HCT116 (cell line): ENCODE data around the gene DOCK11. TPM values are rescaled to one million over a fixed set of nuclear protein-coding genes. Genes with fewer than 3 reads are reported as not detected.

Source experiments
- ATAC-seq: fragments of 200-7000 bp; cut with Tn5 transposase; 2 replicates; pipeline ENCODE4 v1.9.1; 2020; ENCODE audit warnings: mild to moderate bottlenecking, moderate library complexity
- BruUV-seq: library from RNA; stranded (reverse); fragments of 400-500 nt; replicated peaks from 2 replicates; lab custom pipeline; 2021; lab: Mats Ljungman, UMichigan
- CTCF ChIA-PET: fragments of 300-600 bp; sonication (Branson Sonifier 250); formaldehyde crosslinking; loops from one replicate; lab custom pipeline; 2021; ENCODE audit warnings: antibody characterized with exemption; lab: Charles Lee
- POLR2A ChIA-PET: fragments of 300-600, 350-600 bp; sonication (Branson Sonifier 250); formaldehyde crosslinking; loops from one replicate; lab custom pipeline; 2021; ENCODE audit warnings: antibody characterized with exemption; lab: Charles Lee
- RAD21 ChIA-PET, 2 experiments: fragments of 300-600 bp; sonication (Branson Sonifier 250); formaldehyde crosslinking; loops; one replicate each; lab custom pipeline; 2023; ENCODE audit warnings: low total read pairs in 2 of 2; ENCODE audit not compliant: uncharacterized antibody in 2 of 2, unreplicated experiment in 2 of 2, low non-redundant PET in 1 of 2; lab: Charles Lee
- DNase-seq: peaks from one replicate; pipeline ENCODE4 v3.0.0-alpha.2; 2010; ENCODE audit warnings: low read depth, low spot score
- H2AFZ ChIP-seq: fragments of 200-600 bp; shearing (Covaris generic), sonication (generic); 2 replicates; pipeline ENCODE4 v1.6.1; 2017; ENCODE audit warnings: low read depth, mixed run types, mixed read lengths, antibody characterized with exemption, low read length; ENCODE audit not compliant: poor library complexity, severe bottlenecking
- H3K27ac ChIP-seq: 2 replicates; pipeline ENCODE4 v1.5.1; 2012; ENCODE audit warnings: low read depth, low read length
- H3K27me3 ChIP-seq: fragments of 200-600 bp; sonication (generic); 2 replicates; pipeline ENCODE4 v1.6.1; 2016; ENCODE audit warnings: mixed run types, low read length, mixed read lengths; ENCODE audit not compliant: insufficient read depth
- H3K36me3 ChIP-seq, 2 experiments: fragments of 200-500 bp in 1 of 2; fragments of 200-600 bp in 1 of 2; sonication (Bioruptor generic) in 1 of 2; sonication (generic) in 1 of 2; 2 replicates each; pipeline versions ENCODE4 v1.5.1 to v1.6.1; 2014 to 2016; ENCODE audit warnings: low read length in 2 of 2, inconsistent platforms in 1 of 2, mixed read lengths in 1 of 2, mixed run types in 1 of 2; ENCODE audit not compliant: insufficient read depth in 2 of 2, control insufficient read depth in 1 of 2
- H3K4me1 ChIP-seq, 2 experiments: fragments of 200-600 bp in 1 of 2; sonication (generic) in 1 of 2; 2 replicates each; pipeline versions ENCODE4 v1.5.1 to v1.6.1; 2012 to 2017; ENCODE audit warnings: low read length in 2 of 2, inconsistent platforms in 1 of 2, mild to moderate bottlenecking in 1 of 2, mixed read lengths in 1 of 2, mixed run types in 1 of 2, moderate library complexity in 1 of 2; ENCODE audit not compliant: insufficient read depth in 2 of 2, control insufficient read depth in 1 of 2
- H3K4me2 ChIP-seq: fragments of 200-600 bp; sonication (generic); 2 replicates; pipeline ENCODE4 v1.6.1; 2017; ENCODE audit warnings: mixed run types, low read length, mixed read lengths
- H3K4me3 ChIP-seq, 2 experiments: fragments of 200-600 bp in 1 of 2; sonication (generic) in 1 of 2; replicated peaks in 1 of 2; 2 replicates each; pipeline ENCODE4 v1.5.1; 2011 to 2016; ENCODE audit warnings: low read length in 2 of 2, control low read depth in 1 of 2, low read depth in 1 of 2, mild to moderate bottlenecking in 1 of 2, mixed read lengths in 1 of 2, mixed run types in 1 of 2
- H3K79me2 ChIP-seq: fragments of 200-600 bp; sonication (generic); 2 replicates; pipeline ENCODE4 v1.6.1; 2017; ENCODE audit warnings: mild to moderate bottlenecking, mixed run types, low read length, moderate library complexity, mixed read lengths; ENCODE audit not compliant: insufficient read depth
- H3K9ac ChIP-seq: fragments of 200-600 bp; sonication (generic); 2 replicates; pipeline ENCODE4 v1.6.1; 2016; ENCODE audit warnings: low read length, mixed read lengths
- H3K9me2 ChIP-seq: fragments of 200-600 bp; sonication (generic), shearing (Covaris generic); 2 replicates; pipeline ENCODE4 v1.6.1; 2017; ENCODE audit warnings: mixed run types, mild to moderate bottlenecking, moderate library complexity; ENCODE audit not compliant: insufficient read depth
- H3K9me3 ChIP-seq, 2 experiments: fragments of 200-500 bp in 1 of 2; fragments of 200-600 bp in 1 of 2; sonication (Bioruptor generic) in 1 of 2; sonication (generic) in 1 of 2; 2 replicates each; pipeline ENCODE4 v1.6.1; 2014 to 2017; ENCODE audit warnings: low read length in 2 of 2, mixed read lengths in 2 of 2, inconsistent platforms in 1 of 2, low read depth in 1 of 2, mild to moderate bottlenecking in 1 of 2, mixed run types in 1 of 2, moderate library complexity in 1 of 2; ENCODE audit not compliant: control insufficient read depth in 1 of 2, insufficient read depth in 1 of 2
- H4K20me1 ChIP-seq: fragments of 200-600 bp; sonication (generic), shearing (Covaris generic); 2 replicates; pipeline ENCODE4 v1.6.1; 2017; ENCODE audit warnings: mixed run types, mild to moderate bottlenecking, moderate library complexity; ENCODE audit not compliant: insufficient read depth
- ATF3 ChIP-seq: IDR thresholded peaks from 2 replicates; pipeline ENCODE4 v1.6.1; 2012
- CBX3 ChIP-seq: IDR thresholded peaks from 2 replicates; pipeline ENCODE4 v1.6.1; 2012; ENCODE audit warnings: low read depth
- EGR1 ChIP-seq: IDR thresholded peaks from 2 replicates; pipeline ENCODE4 v1.6.1; 2012; ENCODE audit warnings: low read depth
- FOSL1 ChIP-seq: IDR thresholded peaks from 2 replicates; pipeline ENCODE4 v1.6.1; 2012; ENCODE audit warnings: low read depth
- JUND ChIP-seq: IDR thresholded peaks from 2 replicates; pipeline ENCODE4 v1.6.1; 2012
- POLR2A ChIP-seq: IDR thresholded peaks from 2 replicates; pipeline ENCODE4 v1.7.0; 2011; ENCODE audit warnings: borderline replicate concordance; ENCODE audit not compliant: insufficient read depth, insufficient read length; ENCODE audit errors: extremely low read depth
- POLR2AphosphoS5 ChIP-seq: IDR thresholded peaks from 2 replicates; pipeline ENCODE4 v1.6.1; 2011; ENCODE audit warnings: mild to moderate bottlenecking, low read depth, low read length, moderate library complexity
- RAD21 ChIP-seq: IDR thresholded peaks from 2 replicates; pipeline ENCODE4 v1.6.1; 2012; ENCODE audit warnings: low read depth, mild to moderate bottlenecking
- REST ChIP-seq: IDR thresholded peaks from 2 replicates; pipeline ENCODE4 v1.6.1; 2012; ENCODE audit warnings: low read depth
- TCF7L2 ChIP-seq: IDR thresholded peaks from 2 replicates; pipeline ENCODE4 v1.7.0; 2011; ENCODE audit warnings: borderline replicate concordance, inconsistent platforms; ENCODE audit not compliant: insufficient read depth, insufficient read length; ENCODE audit errors: extremely low read depth
- YY1 ChIP-seq: IDR thresholded peaks from 2 replicates; pipeline ENCODE4 v1.6.1; 2011; ENCODE audit warnings: low read length, low read depth, moderate library complexity, mild to moderate bottlenecking; ENCODE audit not compliant: insufficient replicate concordance; ENCODE audit errors: extremely low read depth
- ZFX ChIP-seq: fragments of 450-650 bp; IDR thresholded peaks from 2 replicates; pipeline ENCODE4 v1.6.1; 2017
- ZNF274 ChIP-seq: fragments of 200-500 bp; sonication (Bioruptor generic); IDR thresholded peaks from 2 replicates; pipeline ENCODE4 v1.6.1; 2014; ENCODE audit warnings: mild to moderate bottlenecking, low read depth, low read length, inconsistent platforms
- intact Hi-C: fragments of 100-400 bp; cut with micrococcal nuclease; formaldehyde crosslinking; loops from 2 replicates; pipeline ENCODE4 v1.10.0; 2022
- total RNA-seq: library from RNA; stranded (reverse); gene quantifications from one replicate; pipeline ENCODE4 v1.2.1, GENCODE V29; 2021; ENCODE audit not compliant: unreplicated experiment
- TF ChIP-seq, protein P1 (sequence below): IDR thresholded peaks from 2 replicates; pipeline ENCODE4 v1.6.1; 2011; ENCODE audit warnings: mild to moderate bottlenecking, low read length, moderate library complexity; ENCODE audit not compliant: insufficient replicate concordance; ENCODE audit errors: extremely low read depth
- TF ChIP-seq, protein P2 (sequence below), 3 experiments: fragments of 200-600 bp in 1 of 3; sonication (generic) in 1 of 3; IDR thresholded peaks in 2 of 3; conservative IDR thresholded peaks in 1 of 3; 2 replicates each; pipeline ENCODE4 v1.5.1; 2012 to 2017; ENCODE audit warnings: low read depth in 2 of 3, low read length in 2 of 3, antibody characterized with exemption in 1 of 3, borderline replicate concordance in 1 of 3, control low read depth in 1 of 3, mild to moderate bottlenecking in 1 of 3, mixed read lengths in 1 of 3, mixed run types in 1 of 3, moderate library complexity in 1 of 3; ENCODE audit not compliant: insufficient read depth in 1 of 3

DOCK11 gene
- total RNA-seq, 1 experiment from 2014 or later: 0.59 TPM

DNA sequence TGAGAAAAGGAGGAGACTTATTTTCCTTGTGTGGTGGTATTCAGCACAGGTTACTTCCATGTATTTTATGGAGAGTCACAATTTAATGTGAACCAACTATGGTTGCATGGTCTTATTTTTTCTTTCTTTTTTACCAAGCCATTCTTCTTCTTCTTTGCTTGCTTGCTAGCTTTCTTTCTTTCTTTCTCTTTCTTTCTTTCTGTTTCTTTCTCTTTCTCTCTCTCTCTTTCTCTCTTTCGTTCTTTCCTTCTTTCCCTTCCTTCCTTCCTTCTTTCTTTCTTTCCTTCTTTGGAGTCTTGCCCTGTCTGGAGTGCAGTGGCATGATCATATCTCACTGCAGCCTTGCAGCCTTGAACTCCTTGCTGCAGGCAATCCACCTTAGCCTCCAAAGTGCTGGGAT, 68.9 kb downstream of the DOCK11 start:
- H4K20me1 ChIP-seq: no peaks in the 10 kb centered on the region
- no peak overlapping the region for H3K4me2 ChIP-seq
- RAD21 ChIA-PET: no interaction called here
- H3K4me3 ChIP-seq: no peak overlapping the region
- POLR2A ChIA-PET: no interaction called here
- H3K79me2 ChIP-seq: no peaks in the 10 kb centered on the region
- intact Hi-C loops: no loop called here
- CTCF ChIA-PET: no interaction called here
- no peak for TF ChIP-seq FOSL1
- TF ChIP-seq ZNF274: no peak
- no peak for TF ChIP-seq JUND
- TF ChIP-seq POLR2AphosphoS5: no peak
- TF ChIP-seq REST: no peak
- TF ChIP-seq CBX3: no peak
- TF ChIP-seq ATF3: no peak
- TF ChIP-seq ZFX: no peak
- TF ChIP-seq, protein P1, sequence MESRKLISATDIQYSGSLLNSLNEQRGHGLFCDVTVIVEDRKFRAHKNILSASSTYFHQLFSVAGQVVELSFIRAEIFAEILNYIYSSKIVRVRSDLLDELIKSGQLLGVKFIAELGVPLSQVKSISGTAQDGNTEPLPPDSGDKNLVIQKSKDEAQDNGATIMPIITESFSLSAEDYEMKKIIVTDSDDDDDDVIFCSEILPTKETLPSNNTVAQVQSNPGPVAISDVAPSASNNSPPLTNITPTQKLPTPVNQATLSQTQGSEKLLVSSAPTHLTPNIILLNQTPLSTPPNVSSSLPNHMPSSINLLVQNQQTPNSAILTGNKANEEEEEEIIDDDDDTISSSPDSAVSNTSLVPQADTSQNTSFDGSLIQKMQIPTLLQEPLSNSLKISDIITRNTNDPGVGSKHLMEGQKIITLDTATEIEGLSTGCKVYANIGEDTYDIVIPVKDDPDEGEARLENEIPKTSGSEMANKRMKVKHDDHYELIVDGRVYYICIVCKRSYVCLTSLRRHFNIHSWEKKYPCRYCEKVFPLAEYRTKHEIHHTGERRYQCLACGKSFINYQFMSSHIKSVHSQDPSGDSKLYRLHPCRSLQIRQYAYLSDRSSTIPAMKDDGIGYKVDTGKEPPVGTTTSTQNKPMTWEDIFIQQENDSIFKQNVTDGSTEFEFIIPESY: no peak
- TF ChIP-seq RAD21: no peak
- TF ChIP-seq EGR1: no peak
- TF ChIP-seq, protein P2, sequence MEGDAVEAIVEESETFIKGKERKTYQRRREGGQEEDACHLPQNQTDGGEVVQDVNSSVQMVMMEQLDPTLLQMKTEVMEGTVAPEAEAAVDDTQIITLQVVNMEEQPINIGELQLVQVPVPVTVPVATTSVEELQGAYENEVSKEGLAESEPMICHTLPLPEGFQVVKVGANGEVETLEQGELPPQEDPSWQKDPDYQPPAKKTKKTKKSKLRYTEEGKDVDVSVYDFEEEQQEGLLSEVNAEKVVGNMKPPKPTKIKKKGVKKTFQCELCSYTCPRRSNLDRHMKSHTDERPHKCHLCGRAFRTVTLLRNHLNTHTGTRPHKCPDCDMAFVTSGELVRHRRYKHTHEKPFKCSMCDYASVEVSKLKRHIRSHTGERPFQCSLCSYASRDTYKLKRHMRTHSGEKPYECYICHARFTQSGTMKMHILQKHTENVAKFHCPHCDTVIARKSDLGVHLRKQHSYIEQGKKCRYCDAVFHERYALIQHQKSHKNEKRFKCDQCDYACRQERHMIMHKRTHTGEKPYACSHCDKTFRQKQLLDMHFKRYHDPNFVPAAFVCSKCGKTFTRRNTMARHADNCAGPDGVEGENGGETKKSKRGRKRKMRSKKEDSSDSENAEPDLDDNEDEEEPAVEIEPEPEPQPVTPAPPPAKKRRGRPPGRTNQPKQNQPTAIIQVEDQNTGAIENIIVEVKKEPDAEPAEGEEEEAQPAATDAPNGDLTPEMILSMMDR (IDR thresholded peaks at IDR 0.05 in 2 of 3, conservative IDR thresholded peaks at IDR 0.05 in 1 of 3; ENCODE audit: borderline replicate concordance in 1 of 3, insufficient read depth in 1 of 3, low read depth in 2 of 3, low read length in 2 of 3): no peak
- no peak for TF ChIP-seq POLR2A
- no peak for TF ChIP-seq YY1
- TF ChIP-seq TCF7L2: no peak
- H3K4me1 ChIP-seq: no peaks in the 10 kb centered on the region
- H3K9me3 ChIP-seq: no peaks in the 10 kb centered on the region
- H3K36me3 ChIP-seq: no peaks in the 10 kb centered on the region
- H3K9me2 ChIP-seq: no peaks in the 10 kb centered on the region
- DNase-seq (no peak), ATAC-seq (no peak)
- no peak overlapping the region for H3K9ac ChIP-seq
- H2AFZ ChIP-seq: no peak overlapping the region
- H3K27me3 ChIP-seq: no peaks in the 10 kb centered on the region
- no TSS peak for BruUV-seq
- no peak overlapping the region for H3K27ac ChIP-seq
